GM18951 (cell line): ENCODE measurements around the gene TRAF6.

ENCODE experiments used
- POLR2A ChIP-seq: IDR thresholded peaks from 4 replicates; pipeline ENCODE4 v1.6.1; 2011; ENCODE audit warnings: mild to moderate bottlenecking; ENCODE audit not compliant: insufficient read length, insufficient read depth; ENCODE audit errors: extremely low read depth
- in situ Hi-C: fragments of 300-500 bp; cut with MboI; formaldehyde crosslinking; loops from one replicate; pipeline ENCODE4 v1.12.0; 2022; ENCODE audit warnings: low sequenced_read_pairs, mixed read lengths, inconsistent platforms; ENCODE audit not compliant: unreplicated experiment

Gene TRAF6

GRCh38 chr11:36462321-36462720 is 47.8 kb downstream of the TRAF6 start:
- in situ Hi-C loops, result no loop called here
- no peak for TF ChIP-seq POLR2A

DNA sequence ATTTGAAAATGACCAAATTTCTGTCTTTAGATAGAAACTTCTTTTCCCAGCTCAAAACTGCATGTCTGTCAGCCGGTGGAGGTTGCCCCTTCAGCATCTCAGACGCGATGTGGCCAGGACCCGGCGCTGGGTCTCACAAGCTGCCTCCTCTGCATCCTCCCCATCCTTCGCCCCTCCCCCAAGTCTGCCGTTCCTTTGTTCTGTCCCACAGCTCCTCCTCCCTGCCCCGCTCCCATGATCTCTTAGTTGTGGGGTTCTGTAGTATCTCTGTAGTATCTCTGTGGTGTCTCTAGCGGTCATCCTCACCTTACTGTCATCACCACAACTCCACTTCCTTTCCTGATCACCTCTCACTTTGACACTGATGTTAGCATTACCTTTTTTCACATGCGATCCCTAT is 49.9 kb downstream of the TRAF6 start:
- in situ Hi-C loops, result no loop called here
- TF ChIP-seq POLR2A, result no peak

GRCh38 chr11:36459046-36459445 is 51.0 kb downstream of the TRAF6 start:
- TF ChIP-seq POLR2A, result no peak
- in situ Hi-C loops, result no loop called here

GRCh38 chr11:36458129-36458915 is 51.8 kb downstream of the TRAF6 start:
- no peak for TF ChIP-seq POLR2A
- in situ Hi-C loops, result no loop called here

GRCh38 chr11:36456156-36456555 is 53.9 kb downstream of the TRAF6 start:
- no peak for TF ChIP-seq POLR2A
- in situ Hi-C loops, result no loop called here

DNA sequence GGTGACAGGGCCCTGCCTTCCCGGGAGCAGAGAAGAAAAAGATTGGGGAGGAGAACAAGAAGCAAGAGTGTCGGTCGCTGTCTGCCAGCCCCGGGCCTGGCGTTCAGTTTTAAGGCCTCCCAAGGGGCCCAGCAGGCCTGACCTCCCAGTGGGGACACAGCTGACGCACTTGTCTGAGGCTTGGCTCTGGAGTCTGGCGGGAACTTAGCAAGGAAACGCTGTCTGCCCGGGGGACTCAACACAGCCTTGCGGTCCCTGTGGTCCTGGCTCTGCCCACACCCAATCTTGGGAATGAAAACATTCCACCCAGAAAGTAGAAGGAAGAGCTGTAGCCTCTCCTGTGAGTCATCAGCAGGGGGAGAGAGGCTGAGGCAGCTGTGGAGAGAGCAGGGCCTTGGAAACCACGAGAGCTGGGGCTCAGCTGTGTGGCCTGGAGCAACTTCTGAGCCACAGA is 54.4 kb downstream of the TRAF6 start:
- in situ Hi-C loops, result no loop called here
- TF ChIP-seq POLR2A, result no peak

DNA sequence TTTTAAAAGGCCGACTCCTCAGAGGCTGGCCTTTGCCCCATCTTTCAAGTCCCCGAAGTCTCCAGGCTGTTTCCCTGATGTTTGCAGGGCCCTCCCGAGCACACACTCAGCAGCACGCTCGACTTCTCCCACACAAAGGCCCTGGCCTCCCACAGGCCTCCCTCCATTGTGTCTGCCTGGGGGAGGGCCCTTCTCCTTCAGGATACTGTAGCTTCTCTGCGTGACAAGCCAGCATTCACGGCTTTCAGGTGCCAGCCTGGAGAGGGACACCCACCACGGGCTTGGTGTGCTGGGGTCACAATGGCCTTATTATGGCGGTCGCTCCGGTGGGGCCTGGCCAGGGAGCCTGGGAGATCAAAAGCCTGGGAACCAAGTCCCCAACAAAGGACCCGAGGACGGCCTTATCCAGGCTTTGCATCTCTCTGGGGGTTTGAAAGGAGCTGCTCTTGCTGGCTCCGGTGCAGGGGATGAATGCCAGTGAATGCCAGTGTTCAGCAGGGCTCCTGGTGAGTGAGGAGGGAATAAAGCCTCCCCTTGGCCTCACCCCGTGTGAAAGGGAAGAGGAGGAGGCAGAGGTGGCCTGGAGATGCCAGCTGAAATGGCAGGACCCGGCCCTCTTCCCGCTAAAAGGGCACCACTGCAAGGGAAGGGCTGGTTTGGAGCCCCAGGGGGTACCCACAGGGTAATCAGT is 55.0 kb downstream of the TRAF6 start:
- in situ Hi-C loops, result no loop called here

GRCh38 chr11:36454551-36454940 is 55.5 kb downstream of the TRAF6 start:
- TF ChIP-seq POLR2A, result no peak
- in situ Hi-C loops, result no loop called here

More for the DNA sequence above, 55.0 kb downstream of the TRAF6 start:
- TF ChIP-seq POLR2A, result no peak

GRCh38 chr11:36453678-36454077 is 56.4 kb downstream of the TRAF6 start:
- in situ Hi-C loops, result no loop called here
- TF ChIP-seq POLR2A, result no peak

DNA sequence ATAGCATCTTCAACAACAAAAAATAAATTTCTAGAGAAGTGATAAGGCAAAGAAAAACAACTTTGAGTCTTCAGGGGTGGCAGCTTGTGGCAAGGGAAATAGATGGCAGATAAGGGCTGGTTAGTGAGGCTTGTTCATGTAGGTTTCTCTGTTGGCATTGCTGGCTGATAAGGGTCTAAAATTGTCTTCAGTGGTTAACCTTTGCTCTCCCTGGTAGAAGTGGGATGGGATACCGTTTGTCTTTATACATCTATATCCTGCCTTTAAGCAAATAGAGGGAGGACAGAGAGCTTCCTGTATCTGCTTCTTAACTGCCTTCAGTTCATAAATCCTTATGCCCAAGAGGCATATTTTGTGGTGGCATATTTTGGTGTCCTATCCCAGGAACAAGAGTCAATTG is 57.1 kb downstream of the TRAF6 start:
- no peak for TF ChIP-seq POLR2A
- in situ Hi-C loops, result no loop called here

DNA sequence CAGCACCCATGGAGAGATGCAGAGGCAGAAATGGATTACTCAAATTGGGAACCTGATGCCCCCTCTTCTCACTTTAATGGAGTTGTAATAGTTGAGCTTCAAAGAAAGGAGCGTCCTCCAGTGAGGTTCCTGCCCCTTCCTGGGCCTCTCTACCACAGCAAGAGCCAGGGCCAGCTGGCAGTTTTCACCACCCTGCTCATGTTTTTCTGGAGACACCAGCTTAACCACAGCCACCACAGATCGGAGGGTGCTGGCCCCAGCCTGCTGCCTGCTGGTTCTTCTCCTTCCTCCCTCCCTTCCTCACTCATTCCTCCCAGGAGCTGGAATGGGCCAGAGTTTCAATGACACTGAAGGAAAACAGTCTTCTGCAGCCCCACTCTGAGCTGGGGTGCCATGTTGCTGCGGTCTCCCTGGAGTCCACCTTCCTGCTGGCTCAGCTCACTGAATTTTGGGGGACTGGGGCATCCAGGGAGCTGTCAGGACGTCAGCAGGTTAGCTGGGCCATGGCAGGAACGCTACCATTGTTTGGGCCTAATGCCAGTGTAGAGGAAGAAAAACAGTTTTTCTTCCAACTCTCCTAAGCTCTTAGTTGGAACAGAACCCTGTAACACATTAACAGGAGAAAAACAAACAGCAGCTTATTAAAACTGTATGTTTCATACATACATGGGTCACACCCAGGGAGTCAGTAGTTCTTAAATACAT is 57.7 kb downstream of the TRAF6 start:
- in situ Hi-C loops, result no loop called here
- TF ChIP-seq POLR2A, result no peak

GRCh38 chr11:36451681-36452080 is 58.4 kb downstream of the TRAF6 start:
- TF ChIP-seq POLR2A, result no peak
- in situ Hi-C loops, result no loop called here

DNA sequence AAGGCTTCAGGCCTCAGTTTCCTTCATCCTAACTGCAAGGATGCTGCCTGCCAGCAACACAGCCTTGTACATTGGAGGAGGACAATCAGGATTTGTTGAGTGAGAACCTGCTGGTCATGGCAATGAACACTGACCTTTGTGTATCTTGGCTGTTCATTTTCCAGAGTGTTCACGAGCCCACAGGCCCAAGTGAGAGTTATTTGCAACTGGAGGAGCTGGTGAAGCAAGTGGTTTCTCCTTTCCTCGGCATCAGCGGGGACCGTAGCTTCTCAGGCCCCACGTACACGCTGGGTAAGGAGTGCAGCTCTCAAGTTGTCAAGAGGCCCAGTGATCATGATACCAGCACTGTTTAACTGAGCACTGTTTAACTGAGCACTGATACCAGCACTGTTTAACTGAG is 59.0 kb downstream of the TRAF6 start:
- in situ Hi-C loops, result no loop called here
- no peak for TF ChIP-seq POLR2A
